ENCODE results near the gene DUSP15.

The DUSP15 gene

DNA sequence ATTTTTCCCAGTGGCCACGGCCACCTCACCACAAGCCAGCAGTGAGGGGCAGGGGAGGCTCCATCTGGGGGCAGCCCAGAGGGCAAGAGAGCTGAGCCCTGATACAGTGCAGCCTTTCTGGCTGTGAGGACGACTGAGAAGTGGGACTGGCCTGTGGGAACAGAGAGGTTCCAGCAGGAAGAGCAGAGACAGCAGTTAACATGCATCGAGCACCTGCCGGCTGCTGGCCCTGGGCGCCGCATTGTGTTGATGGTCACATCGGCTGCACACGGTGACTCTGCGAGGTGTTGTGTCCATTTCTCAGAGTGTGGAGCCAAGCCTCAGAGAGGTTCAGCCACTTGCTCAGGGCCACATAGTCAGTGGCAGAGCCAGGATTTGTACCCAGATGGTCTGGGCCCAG, 34.8 kb downstream of the DUSP15 start:
- peak; percentile 3; the same call in 1 of the 3 replicates for ATAC-seq

DNA sequence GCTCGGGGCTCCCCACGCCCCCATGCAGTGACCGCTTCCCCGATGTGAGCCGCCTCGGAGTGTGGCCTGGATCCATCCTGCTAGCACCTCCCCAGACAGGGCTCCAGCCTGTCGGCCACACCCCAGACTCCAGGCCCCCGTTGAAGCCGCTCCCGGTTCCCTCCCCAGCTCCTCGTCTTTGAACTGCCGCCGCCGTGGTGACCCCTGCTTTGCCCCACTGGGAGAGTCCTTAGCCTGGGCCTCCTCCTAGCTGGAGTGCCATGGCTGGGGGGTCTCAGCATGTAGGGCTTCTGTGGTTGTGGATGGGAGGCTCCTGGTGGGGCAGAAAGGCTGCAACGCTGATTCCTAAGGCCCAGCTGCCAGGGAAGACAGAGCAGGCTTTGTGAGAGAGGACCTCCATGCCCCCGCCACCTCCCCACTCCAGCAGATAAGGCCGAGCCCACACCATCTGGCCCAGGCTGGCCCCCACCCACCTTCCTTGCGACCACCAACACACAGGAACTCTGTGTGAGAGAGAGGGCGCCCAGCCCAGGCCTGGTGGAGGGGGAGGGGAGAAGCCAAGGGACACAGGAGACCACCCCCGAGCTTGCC, 36.3 kb downstream of the DUSP15 start:
- no peak for TF ChIP-seq ESRRG (CRISPR knock-in tag; IDR thresholded peaks at IDR 0.05)
- TF ChIP-seq ZFP30 (CRISPR knock-in tag; IDR thresholded peaks at IDR 0.05): no peak
- no peak for TF ChIP-seq ZC3H10 (CRISPR knock-in tag; IDR thresholded peaks at IDR 0.05)
- TF ChIP-seq, protein P1, sequence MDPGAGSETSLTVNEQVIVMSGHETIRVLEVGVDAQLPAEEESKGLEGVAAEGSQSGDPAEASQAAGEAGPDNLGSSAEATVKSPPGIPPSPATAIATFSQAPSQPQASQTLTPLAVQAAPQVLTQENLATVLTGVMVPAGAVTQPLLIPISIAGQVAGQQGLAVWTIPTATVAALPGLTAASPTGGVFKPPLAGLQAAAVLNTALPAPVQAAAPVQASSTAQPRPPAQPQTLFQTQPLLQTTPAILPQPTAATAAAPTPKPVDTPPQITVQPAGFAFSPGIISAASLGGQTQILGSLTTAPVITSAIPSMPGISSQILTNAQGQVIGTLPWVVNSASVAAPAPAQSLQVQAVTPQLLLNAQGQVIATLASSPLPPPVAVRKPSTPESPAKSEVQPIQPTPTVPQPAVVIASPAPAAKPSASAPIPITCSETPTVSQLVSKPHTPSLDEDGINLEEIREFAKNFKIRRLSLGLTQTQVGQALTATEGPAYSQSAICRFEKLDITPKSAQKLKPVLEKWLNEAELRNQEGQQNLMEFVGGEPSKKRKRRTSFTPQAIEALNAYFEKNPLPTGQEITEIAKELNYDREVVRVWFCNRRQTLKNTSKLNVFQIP (CRISPR knock-in tag; IDR thresholded peaks at IDR 0.05; ENCODE audit: borderline replicate concordance, low read depth): no peak
- TF ChIP-seq, protein P2, sequence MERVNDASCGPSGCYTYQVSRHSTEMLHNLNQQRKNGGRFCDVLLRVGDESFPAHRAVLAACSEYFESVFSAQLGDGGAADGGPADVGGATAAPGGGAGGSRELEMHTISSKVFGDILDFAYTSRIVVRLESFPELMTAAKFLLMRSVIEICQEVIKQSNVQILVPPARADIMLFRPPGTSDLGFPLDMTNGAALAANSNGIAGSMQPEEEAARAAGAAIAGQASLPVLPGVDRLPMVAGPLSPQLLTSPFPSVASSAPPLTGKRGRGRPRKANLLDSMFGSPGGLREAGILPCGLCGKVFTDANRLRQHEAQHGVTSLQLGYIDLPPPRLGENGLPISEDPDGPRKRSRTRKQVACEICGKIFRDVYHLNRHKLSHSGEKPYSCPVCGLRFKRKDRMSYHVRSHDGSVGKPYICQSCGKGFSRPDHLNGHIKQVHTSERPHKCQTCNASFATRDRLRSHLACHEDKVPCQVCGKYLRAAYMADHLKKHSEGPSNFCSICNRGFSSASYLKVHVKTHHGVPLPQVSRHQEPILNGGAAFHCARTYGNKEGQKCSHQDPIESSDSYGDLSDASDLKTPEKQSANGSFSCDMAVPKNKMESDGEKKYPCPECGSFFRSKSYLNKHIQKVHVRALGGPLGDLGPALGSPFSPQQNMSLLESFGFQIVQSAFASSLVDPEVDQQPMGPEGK (CRISPR knock-in tag; IDR thresholded peaks at IDR 0.05; ENCODE audit: borderline replicate concordance): no peak
- TF ChIP-seq ZNF565 (CRISPR knock-in tag; conservative IDR thresholded peaks at IDR 0.05; ENCODE audit: low read depth): no peak
- TF ChIP-seq OSR1 (CRISPR knock-in tag; IDR thresholded peaks at IDR 0.05): no peak
- TF ChIP-seq, protein P3, sequence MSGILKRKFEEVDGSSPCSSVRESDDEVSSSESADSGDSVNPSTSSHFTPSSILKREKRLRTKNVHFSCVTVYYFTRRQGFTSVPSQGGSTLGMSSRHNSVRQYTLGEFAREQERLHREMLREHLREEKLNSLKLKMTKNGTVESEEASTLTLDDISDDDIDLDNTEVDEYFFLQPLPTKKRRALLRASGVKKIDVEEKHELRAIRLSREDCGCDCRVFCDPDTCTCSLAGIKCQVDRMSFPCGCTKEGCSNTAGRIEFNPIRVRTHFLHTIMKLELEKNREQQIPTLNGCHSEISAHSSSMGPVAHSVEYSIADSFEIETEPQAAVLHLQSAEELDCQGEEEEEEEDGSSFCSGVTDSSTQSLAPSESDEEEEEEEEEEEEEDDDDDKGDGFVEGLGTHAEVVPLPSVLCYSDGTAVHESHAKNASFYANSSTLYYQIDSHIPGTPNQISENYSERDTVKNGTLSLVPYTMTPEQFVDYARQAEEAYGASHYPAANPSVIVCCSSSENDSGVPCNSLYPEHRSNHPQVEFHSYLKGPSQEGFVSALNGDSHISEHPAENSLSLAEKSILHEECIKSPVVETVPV (CRISPR knock-in tag; IDR thresholded peaks at IDR 0.05): no peak
- no peak for TF ChIP-seq ZFP3 (CRISPR knock-in tag; IDR thresholded peaks at IDR 0.05)
- ATAC-seq: no peak

More for the DNA sequence above, 34.8 kb downstream of the DUSP15 start:
- TF ChIP-seq OSR1 (CRISPR knock-in tag; IDR thresholded peaks at IDR 0.05) (no peak), ESRRG (CRISPR knock-in tag; IDR thresholded peaks at IDR 0.05) (no peak), PPARA (CRISPR knock-in tag; IDR thresholded peaks at IDR 0.05; ENCODE audit: borderline replicate concordance) (no peak)
- TF ChIP-seq, protein P3 (CRISPR knock-in tag; IDR thresholded peaks at IDR 0.05): no peak

DNA sequence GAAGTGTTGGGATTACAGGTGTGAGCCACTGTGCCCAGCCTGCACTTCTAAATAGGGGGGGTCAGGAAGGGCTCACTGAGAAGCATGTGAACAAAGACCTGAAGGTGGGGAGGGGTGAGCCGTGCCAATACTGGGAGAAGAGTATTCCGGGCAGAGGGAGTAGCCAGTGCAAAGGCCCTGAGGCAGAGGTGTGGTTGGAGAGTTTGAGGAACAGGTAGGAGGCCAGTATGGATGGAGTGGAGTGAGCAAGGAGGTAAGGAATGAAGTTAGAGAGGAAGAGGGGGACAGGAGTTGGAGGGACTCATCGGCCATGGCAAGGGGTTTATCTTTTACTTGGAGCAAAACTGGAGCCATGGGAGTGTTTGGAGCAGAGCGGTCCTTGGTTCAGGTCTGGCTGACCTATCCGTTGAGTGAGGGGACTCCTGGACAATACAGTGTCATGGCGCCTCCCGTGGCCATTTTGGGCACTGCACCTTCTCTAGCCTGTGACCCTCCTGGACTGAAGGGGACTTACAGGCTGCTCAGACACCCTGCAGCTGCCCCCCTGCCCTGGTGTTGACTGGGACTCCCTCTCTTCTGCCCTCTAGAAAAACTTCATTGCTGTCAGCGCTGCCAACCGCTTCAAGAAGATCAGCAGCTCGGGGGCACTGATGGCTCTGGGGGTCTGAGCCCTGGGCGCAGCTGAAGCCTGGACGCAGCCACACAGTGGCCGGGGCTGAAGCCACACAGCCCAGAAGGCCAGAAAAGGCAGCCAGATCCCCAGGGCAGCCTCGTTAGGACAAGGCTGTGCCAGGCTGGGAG, 37.0 kb downstream of the DUSP15 start:
- peak; percentile 44 for ATAC-seq

DNA sequence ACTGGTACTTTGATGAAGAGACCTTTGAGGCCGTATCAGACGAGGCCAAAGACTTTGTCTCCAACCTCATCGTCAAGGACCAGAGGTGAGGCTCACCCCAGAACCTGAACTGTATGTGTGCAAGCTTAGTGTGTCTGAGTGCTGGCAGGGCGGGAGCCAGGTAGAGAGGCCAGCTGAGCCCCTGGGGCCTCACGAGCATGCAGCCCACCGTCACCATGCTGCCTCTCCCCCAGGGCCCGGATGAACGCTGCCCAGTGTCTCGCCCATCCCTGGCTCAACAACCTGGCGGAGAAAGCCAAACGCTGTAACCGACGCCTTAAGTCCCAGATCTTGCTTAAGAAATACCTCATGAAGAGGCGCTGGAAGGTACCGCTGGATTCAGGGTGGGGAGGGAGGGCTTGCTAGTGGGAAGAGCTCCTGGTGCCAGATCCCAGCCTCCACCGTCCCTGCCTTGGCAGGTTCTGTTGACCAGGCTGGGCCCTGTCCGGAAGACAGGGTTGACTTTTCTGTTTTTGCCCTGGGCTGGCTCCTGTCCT, 38.5 kb downstream of the DUSP15 start:
- no peak for ATAC-seq
- TF ChIP-seq ISL1 (CRISPR knock-in tag; IDR thresholded peaks at IDR 0.05) (no peak), PPARA (CRISPR knock-in tag; IDR thresholded peaks at IDR 0.05; ENCODE audit: borderline replicate concordance) (no peak), TOX (CRISPR knock-in tag; IDR thresholded peaks at IDR 0.05; ENCODE audit: borderline replicate concordance) (no peak), ZFP3 (CRISPR knock-in tag; IDR thresholded peaks at IDR 0.05) (no peak), ZFP30 (CRISPR knock-in tag; IDR thresholded peaks at IDR 0.05) (no peak)
- TF ChIP-seq, protein P2 (CRISPR knock-in tag; IDR thresholded peaks at IDR 0.05; ENCODE audit: borderline replicate concordance): no peak
- TF ChIP-seq, protein P4, sequence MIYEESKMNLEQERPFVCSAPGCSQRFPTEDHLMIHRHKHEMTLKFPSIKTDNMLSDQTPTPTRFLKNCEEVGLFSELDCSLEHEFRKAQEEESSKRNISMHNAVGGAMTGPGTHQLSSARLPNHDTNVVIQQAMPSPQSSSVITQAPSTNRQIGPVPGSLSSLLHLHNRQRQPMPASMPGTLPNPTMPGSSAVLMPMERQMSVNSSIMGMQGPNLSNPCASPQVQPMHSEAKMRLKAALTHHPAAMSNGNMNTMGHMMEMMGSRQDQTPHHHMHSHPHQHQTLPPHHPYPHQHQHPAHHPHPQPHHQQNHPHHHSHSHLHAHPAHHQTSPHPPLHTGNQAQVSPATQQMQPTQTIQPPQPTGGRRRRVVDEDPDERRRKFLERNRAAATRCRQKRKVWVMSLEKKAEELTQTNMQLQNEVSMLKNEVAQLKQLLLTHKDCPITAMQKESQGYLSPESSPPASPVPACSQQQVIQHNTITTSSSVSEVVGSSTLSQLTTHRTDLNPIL (CRISPR knock-in tag; IDR thresholded peaks at IDR 0.05; ENCODE audit: low read depth): no peak
- TF ChIP-seq, protein P1 (CRISPR knock-in tag; IDR thresholded peaks at IDR 0.05; ENCODE audit: borderline replicate concordance, low read depth): no peak
- TF ChIP-seq, protein P3 (CRISPR knock-in tag; IDR thresholded peaks at IDR 0.05): no peak

More for the DNA sequence above, 37.0 kb downstream of the DUSP15 start:
- no peak for TF ChIP-seq PPARA (CRISPR knock-in tag; IDR thresholded peaks at IDR 0.05; ENCODE audit: borderline replicate concordance)
- TF ChIP-seq ESRRG (CRISPR knock-in tag; IDR thresholded peaks at IDR 0.05): no peak
- TF ChIP-seq ZNF70 (CRISPR knock-in tag; IDR thresholded peaks at IDR 0.05): no peak
- TF ChIP-seq GLIS3 (CRISPR knock-in tag; IDR thresholded peaks at IDR 0.05): no peak
- TF ChIP-seq BACH2 (CRISPR knock-in tag; IDR thresholded peaks at IDR 0.05; ENCODE audit: borderline replicate concordance): no peak
- TF ChIP-seq ISL1 (CRISPR knock-in tag; IDR thresholded peaks at IDR 0.05): no peak
- TF ChIP-seq ZC3H10 (CRISPR knock-in tag; IDR thresholded peaks at IDR 0.05): no peak
- no peak for TF ChIP-seq CSDC2 (CRISPR knock-in tag; IDR thresholded peaks at IDR 0.05)
- TF ChIP-seq OSR1 (CRISPR knock-in tag; IDR thresholded peaks at IDR 0.05): no peak
- no peak for TF ChIP-seq RARB (CRISPR knock-in tag; IDR thresholded peaks at IDR 0.05)
- TF ChIP-seq, protein P4 (CRISPR knock-in tag; IDR thresholded peaks at IDR 0.05; ENCODE audit: low read depth): no peak
- TF ChIP-seq SNAI2 (CRISPR knock-in tag; IDR thresholded peaks at IDR 0.05): no peak

Measured in SK-N-SH treated with all-trans-retinoic acid at 6 μM for 48 hours (cell line).